ENCODE measurements around the gene ADAMTS10. TPM values are rescaled to one million over a fixed set of nuclear protein-coding genes. Genes with fewer than 3 reads are reported as not detected.

The ADAMTS10 gene
- total RNA-seq, 1 experiment from 2014 or later, result not detected

GRCh38 chr19:8616861-8617260, 6.3 kb upstream of the ADAMTS10 start:
- TF ChIP-seq EZH2 (IDR thresholded peaks at IDR 0.05; ENCODE audit: low read length, unreplicated experiment) (no peak), EZH2phosphoT487 (IDR thresholded peaks at IDR 0.05; ENCODE audit: borderline replicate concordance, low read length) (no peak)
- TF ChIP-seq, protein P1, sequence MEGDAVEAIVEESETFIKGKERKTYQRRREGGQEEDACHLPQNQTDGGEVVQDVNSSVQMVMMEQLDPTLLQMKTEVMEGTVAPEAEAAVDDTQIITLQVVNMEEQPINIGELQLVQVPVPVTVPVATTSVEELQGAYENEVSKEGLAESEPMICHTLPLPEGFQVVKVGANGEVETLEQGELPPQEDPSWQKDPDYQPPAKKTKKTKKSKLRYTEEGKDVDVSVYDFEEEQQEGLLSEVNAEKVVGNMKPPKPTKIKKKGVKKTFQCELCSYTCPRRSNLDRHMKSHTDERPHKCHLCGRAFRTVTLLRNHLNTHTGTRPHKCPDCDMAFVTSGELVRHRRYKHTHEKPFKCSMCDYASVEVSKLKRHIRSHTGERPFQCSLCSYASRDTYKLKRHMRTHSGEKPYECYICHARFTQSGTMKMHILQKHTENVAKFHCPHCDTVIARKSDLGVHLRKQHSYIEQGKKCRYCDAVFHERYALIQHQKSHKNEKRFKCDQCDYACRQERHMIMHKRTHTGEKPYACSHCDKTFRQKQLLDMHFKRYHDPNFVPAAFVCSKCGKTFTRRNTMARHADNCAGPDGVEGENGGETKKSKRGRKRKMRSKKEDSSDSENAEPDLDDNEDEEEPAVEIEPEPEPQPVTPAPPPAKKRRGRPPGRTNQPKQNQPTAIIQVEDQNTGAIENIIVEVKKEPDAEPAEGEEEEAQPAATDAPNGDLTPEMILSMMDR (conservative IDR thresholded peaks at IDR 0.05; ENCODE audit: low read depth, low read length), result no peak
- no peaks in the 10 kb centered on the region for H3F3A ChIP-seq (ENCODE audit: low read length, unreplicated experiment)
- no peaks in the 10 kb centered on the region for H3K79me2 ChIP-seq (ENCODE audit: low read length)
- POLR2A ChIA-PET (ENCODE audit: unreplicated experiment), result no interaction called here
- no peak overlapping the region for H3K4me3 ChIP-seq (ENCODE audit: low read length)
- ATAC-seq (no peak), DNase-seq (no peak)
- intact Hi-C loops (cut with micrococcal nuclease), result no loop called here
- H4K20me1 ChIP-seq (ENCODE audit: low read length), result no peaks in the 10 kb centered on the region
- H3K9me2 ChIP-seq (replicated peaks; ENCODE audit: low read length), result no peaks in the 10 kb centered on the region
- no peak overlapping the region for H3K9ac ChIP-seq (ENCODE audit: low read length)
- H3K4me2 ChIP-seq (ENCODE audit: low read length), result no peak overlapping the region
- CTCF ChIA-PET, result no interaction called here
- no peak overlapping the region for H2AFZ ChIP-seq (ENCODE audit: low read length)
- BruUV-seq (replicated peaks), result no TSS peak
- no peaks in the 10 kb centered on the region for H3K36me3 ChIP-seq (ENCODE audit: low read depth, low read length)
- H3K27ac ChIP-seq (ENCODE audit: low read length), result no peak overlapping the region
- H3K9me3 ChIP-seq (ENCODE audit: low read length), result no peaks in the 10 kb centered on the region
- no peaks in the 10 kb centered on the region; the same call in 1 of the 2 replicates for H3K27me3 ChIP-seq (ENCODE audit: low read length)
- H3K4me1 ChIP-seq (ENCODE audit: insufficient read depth, low read length), result no peaks in the 10 kb centered on the region

DNA sequence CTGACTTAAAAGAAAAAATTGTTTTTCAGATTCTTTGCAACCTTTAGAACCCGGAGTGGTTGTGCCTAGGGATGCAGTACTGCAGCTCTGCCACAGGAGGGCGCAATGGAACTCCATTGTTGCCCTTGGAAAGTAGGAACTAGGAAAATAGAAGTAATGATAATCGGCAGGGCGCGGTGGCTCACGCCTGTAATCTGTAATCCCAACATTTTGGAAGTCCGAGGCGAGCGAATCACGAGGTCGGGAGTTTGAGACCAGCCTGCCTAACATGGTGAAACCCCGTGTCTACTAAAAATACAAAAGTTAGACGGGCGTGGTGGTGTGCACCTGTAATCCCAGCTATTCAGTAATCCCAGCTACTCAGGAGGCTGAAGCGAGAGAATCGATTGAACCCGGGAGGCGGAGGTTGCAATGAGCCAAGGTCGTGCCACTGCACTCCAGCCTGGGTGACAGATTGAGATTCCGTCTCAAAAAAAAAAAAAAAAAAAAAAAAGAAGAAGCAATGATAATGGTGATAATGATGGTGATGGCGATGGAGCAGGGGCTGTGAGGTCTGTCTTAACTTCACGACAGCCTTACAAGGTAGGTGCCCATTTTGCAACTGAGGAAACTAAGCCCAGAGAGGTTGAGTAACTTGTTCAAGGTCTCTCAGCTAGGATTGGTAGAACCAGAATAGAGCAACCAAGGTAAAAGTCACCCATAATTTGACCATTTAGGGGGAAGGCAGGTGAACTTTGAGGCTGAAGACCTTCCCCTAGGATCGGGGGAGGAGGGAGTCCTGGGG, 5.5 kb upstream of the ADAMTS10 start:
- DNase-seq (peak; percentile 84), ATAC-seq (no peak; the same call in 1 of the 2 replicates)
- H3K4me1 ChIP-seq (ENCODE audit: insufficient read depth, low read length), result no peaks in the 10 kb centered on the region
- H3K9ac ChIP-seq (ENCODE audit: low read length), result no peak overlapping the region
- TF ChIP-seq EZH2phosphoT487 (IDR thresholded peaks at IDR 0.05; ENCODE audit: borderline replicate concordance, low read length), result no peak
- TF ChIP-seq, protein P1 (conservative IDR thresholded peaks at IDR 0.05; ENCODE audit: low read depth, low read length), result peak; percentile 96
- H4K20me1 ChIP-seq (ENCODE audit: low read length), result no peaks in the 10 kb centered on the region
- no peaks in the 10 kb centered on the region for H3K79me2 ChIP-seq (ENCODE audit: low read length)
- H3K4me3 ChIP-seq (ENCODE audit: low read length), result no peak overlapping the region
- ChIA-PET POLR2A (ENCODE audit: unreplicated experiment) (interaction anchor here (0.6 kb wide), 1 partner anchor 751 kb away, joined by 8 read pairs; no protein-coding TSS in a partner anchor), CTCF (interaction anchor here (0.5 to 0.7 kb wide), 2 partner anchors 25 to 35 kb away, joined by 3 read pairs; no protein-coding TSS in a partner anchor)
- no peaks in the 10 kb centered on the region for H3K36me3 ChIP-seq (ENCODE audit: low read depth, low read length)
- H3K4me2 ChIP-seq (ENCODE audit: low read length), result no peak overlapping the region
- H3K9me2 ChIP-seq (replicated peaks; ENCODE audit: low read length), result no peaks in the 10 kb centered on the region
- no TSS peak for BruUV-seq (replicated peaks)
- intact Hi-C loops (cut with micrococcal nuclease), result no loop called here
- H2AFZ ChIP-seq (ENCODE audit: low read length), result no peak overlapping the region
- no peak overlapping the region for H3K27ac ChIP-seq (ENCODE audit: low read length)
- H3K9me3 ChIP-seq (ENCODE audit: low read length), result no peaks in the 10 kb centered on the region
- H3F3A ChIP-seq (ENCODE audit: low read length, unreplicated experiment), result no peaks in the 10 kb centered on the region
- no peaks in the 10 kb centered on the region; the same call in 1 of the 2 replicates for H3K27me3 ChIP-seq (ENCODE audit: low read length)

DNA sequence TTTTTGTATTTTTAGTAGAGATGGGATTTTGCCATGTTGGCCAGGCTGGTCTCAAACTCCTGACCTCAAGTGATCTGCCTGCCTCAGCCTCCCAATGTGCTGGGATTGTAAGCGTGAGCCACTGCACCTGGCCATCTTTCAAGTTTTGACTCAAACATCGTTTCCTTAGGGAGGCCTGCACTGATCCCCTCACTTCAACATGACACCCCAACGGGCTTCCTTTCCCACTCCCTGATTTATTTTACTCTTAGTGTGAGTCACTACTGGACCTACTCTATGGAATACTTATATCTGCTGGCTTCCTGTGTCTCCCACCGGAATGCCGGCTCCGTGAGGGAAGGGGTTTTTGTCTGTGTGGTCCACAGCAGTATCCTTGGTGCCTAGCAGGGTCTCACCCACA, 4.5 kb upstream of the ADAMTS10 start:
- Histone ChIP-seq H3K27ac (ENCODE audit: low read length) (no peak overlapping the region), H3K27me3 (ENCODE audit: low read length) (peaks cover 3% of the 10 kb centered on the region), H3K36me3 (ENCODE audit: low read depth, low read length) (no peaks in the 10 kb centered on the region), H3K4me3 (ENCODE audit: low read length) (no peak overlapping the region), H3K9me3 (ENCODE audit: low read length) (no peaks in the 10 kb centered on the region), H3K9me2 (replicated peaks; ENCODE audit: low read length) (no peaks in the 10 kb centered on the region), H3K4me2 (ENCODE audit: low read length) (no peak overlapping the region), H3K79me2 (ENCODE audit: low read length) (no peaks in the 10 kb centered on the region), H4K20me1 (ENCODE audit: low read length) (no peaks in the 10 kb centered on the region), H3K4me1 (ENCODE audit: insufficient read depth, low read length) (no peaks in the 10 kb centered on the region), H3F3A (ENCODE audit: low read length, unreplicated experiment) (no peaks in the 10 kb centered on the region), H3K9ac (ENCODE audit: low read length) (no peak overlapping the region), H2AFZ (ENCODE audit: low read length) (no peak overlapping the region)
- no peak; the same call in 1 of the 2 replicates for ATAC-seq
- CTCF ChIA-PET, result interaction anchor here (0.7 kb wide), 2 partner anchors 34 to 41 kb away, joined by 3 to 12 read pairs; no protein-coding TSS in a partner anchor
- no peak for TF ChIP-seq EZH2phosphoT487 (IDR thresholded peaks at IDR 0.05; ENCODE audit: borderline replicate concordance, low read length)
- TF ChIP-seq, protein P1 (conservative IDR thresholded peaks at IDR 0.05; ENCODE audit: low read depth, low read length), result no peak
- no peak for TF ChIP-seq EZH2 (IDR thresholded peaks at IDR 0.05; ENCODE audit: low read length, unreplicated experiment)
- BruUV-seq (replicated peaks), result no TSS peak
- intact Hi-C loops (cut with micrococcal nuclease), result no loop called here
- DNase-seq, result no peak
- POLR2A ChIA-PET (ENCODE audit: unreplicated experiment), result no interaction called here
